ENCODE data around the gene SPINT2.

DNA sequence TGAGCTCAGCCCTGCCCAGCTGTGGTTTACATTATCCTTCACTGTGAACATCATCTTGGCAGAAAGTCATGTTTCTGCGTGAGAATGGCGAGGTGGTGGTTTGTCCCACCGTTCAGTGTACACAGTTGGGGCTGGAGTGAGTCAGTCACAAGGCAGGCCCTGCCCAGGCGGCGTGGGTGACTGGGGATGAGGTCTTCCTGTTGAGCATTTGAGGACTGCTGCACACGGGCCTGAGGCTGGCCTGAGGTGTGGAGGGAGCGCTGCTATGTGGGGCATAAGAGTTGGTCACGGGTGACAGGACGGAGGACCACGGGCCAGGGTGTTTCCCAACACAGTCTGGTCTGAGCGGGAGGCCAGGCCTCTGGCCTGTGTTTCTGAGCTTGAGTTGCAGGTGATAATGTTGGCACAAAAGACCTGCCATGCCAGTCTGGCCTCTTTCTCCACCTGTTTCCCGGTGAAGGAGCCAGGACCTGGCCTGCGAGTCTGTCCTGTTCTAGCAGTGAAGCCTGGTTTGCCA lies 26.3 kb downstream of the SPINT2 start:
- TF ChIP-seq, protein P1, sequence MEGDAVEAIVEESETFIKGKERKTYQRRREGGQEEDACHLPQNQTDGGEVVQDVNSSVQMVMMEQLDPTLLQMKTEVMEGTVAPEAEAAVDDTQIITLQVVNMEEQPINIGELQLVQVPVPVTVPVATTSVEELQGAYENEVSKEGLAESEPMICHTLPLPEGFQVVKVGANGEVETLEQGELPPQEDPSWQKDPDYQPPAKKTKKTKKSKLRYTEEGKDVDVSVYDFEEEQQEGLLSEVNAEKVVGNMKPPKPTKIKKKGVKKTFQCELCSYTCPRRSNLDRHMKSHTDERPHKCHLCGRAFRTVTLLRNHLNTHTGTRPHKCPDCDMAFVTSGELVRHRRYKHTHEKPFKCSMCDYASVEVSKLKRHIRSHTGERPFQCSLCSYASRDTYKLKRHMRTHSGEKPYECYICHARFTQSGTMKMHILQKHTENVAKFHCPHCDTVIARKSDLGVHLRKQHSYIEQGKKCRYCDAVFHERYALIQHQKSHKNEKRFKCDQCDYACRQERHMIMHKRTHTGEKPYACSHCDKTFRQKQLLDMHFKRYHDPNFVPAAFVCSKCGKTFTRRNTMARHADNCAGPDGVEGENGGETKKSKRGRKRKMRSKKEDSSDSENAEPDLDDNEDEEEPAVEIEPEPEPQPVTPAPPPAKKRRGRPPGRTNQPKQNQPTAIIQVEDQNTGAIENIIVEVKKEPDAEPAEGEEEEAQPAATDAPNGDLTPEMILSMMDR (IDR thresholded peaks at IDR 0.05; ENCODE audit: low read length): no peak
- TF ChIP-seq EZH2 (IDR thresholded peaks at IDR 0.05; ENCODE audit: borderline replicate concordance, low read length): no peak

All from OCI-LY1 (cell line).